Spleen (tissue), 11 donors: ENCODE measurements around the gene KSR2. TPM values are rescaled to one million over a fixed set of nuclear protein-coding genes. Genes with fewer than 3 reads are reported as not detected.

Experiments
- DNase-seq: peaks from one replicate; pipeline ENCODE4 v3.0.0-alpha.2; 2020
- H3K27ac ChIP-seq, 8 donors: fragments of 200-600 bp; sonication (generic) in 7 of 8; 1 replicate in 4 of 8; 2 replicates in 4 of 8; pipeline versions ENCODE4 v1.5.0 to v1.8.0; 2016 to 2021; ENCODE audit warnings: inconsistent platforms in 4 of 8, mild to moderate bottlenecking in 4 of 8, moderate library complexity in 1 of 8
- H3K27me3 ChIP-seq, 7 donors: fragments of 200-600 bp; sonication (generic) in 6 of 7; replicated peaks in 1 of 7; 1 replicate in 4 of 7; 2 replicates in 3 of 7; pipeline versions ENCODE4 v1.5.0 to v1.8.0; 2016 to 2021; ENCODE audit warnings: inconsistent platforms in 3 of 7, mild to moderate bottlenecking in 1 of 7
- H3K36me3 ChIP-seq, 6 donors: fragments of 200-600 bp; sonication (generic) in 5 of 6; 1 replicate in 4 of 6; 2 replicates in 2 of 6; pipeline versions ENCODE4 v1.5.0 to v1.8.0; 2016 to 2021; ENCODE audit warnings: inconsistent platforms in 2 of 6
- H3K4me1 ChIP-seq, 6 donors: fragments of 200-600 bp; sonication (generic) in 5 of 6; 1 replicate in 3 of 6; 2 replicates in 3 of 6; pipeline versions ENCODE4 v1.5.0 to v1.8.0; 2016 to 2021; ENCODE audit warnings: inconsistent platforms in 3 of 6
- H3K4me3 ChIP-seq, 8 donors: fragments of 200-600 bp; sonication (generic) in 7 of 8; 1 replicate in 4 of 8; 2 replicates in 4 of 8; pipeline versions ENCODE4 v1.5.0 to v1.8.0; 2016 to 2021; ENCODE audit warnings: inconsistent platforms in 4 of 8, mild to moderate bottlenecking in 4 of 8, moderate library complexity in 2 of 8
- H3K9me3 ChIP-seq, 8 donors: fragments of 200-600 bp; sonication (generic) in 7 of 8; 1 replicate in 4 of 8; 2 replicates in 4 of 8; pipeline versions ENCODE4 v1.5.0 to v1.8.0; 2016 to 2021; ENCODE audit warnings: inconsistent platforms in 4 of 8
- CTCF ChIP-seq, 11 experiments: fragments of 200-600 bp in 7 of 11; fragments of 450-650 bp in 4 of 11; sonication (generic) in 4 of 11; IDR thresholded peaks in 8 of 11; conservative IDR thresholded peaks in 3 of 11; 1 replicate in 7 of 11; 2 replicates in 4 of 11; pipeline versions ENCODE4 v1.4.0 to v1.8.0; 2016 to 2021; ENCODE audit warnings: antibody characterized with exemption in 11 of 11, inconsistent platforms in 4 of 11, mild to moderate bottlenecking in 1 of 11
- POLR2A ChIP-seq, 3 donors: fragments of 450-650 bp; IDR thresholded peaks; one replicate each; pipeline ENCODE4 v1.5.1; 2017; ENCODE audit warnings: antibody characterized with exemption in 3 of 3, mild to moderate bottlenecking in 1 of 3
- POLR2AphosphoS5 ChIP-seq, 3 donors: sonication (generic); formaldehyde crosslinking; IDR thresholded peaks; one replicate each; pipeline ENCODE4 v1.5.1; 2017; ENCODE audit warnings: antibody characterized with exemption in 3 of 3
- WGBS, 5 donors: extraction: QIAGEN DNeasy Blood & Tissue Kit in 3 of 5; methylation state at CpG; one replicate each; pipeline versions ENCODE4 v1.1.5 to v1.1.7; 2013 to 2018; 5-methylcytosine and 5-hydroxymethylcytosine counted together
- intact Hi-C: fragments of 100-400 bp; cut with DNase I; formaldehyde crosslinking; loops from one replicate; pipeline ENCODE4 v1.15.0; 2023; ENCODE audit warnings: low total_unique reads
- polyA plus RNA-seq, 3 donors: library from polyadenylated mRNA; stranded (reverse); fragments of 200-250 nt; gene quantifications; one replicate each; pipeline ENCODE4 v1.2.1, GENCODE V29; 2013
- total RNA-seq, 7 donors: library from RNA; depleted of rRNA in 3 of 7; stranded (reverse); fragments of >200 nt in 3 of 7; fragmentation: NEBNext Ultra II Directional in 4 of 7; extraction: Animal tissue kit (Norgen Biotek cat#: 25700) in 4 of 7; gene quantifications; one replicate each; pipeline versions ENCODE4 v1.1.0 to v1.2.1, GENCODE V29; 2016 to 2021
- donor health status: healthy with polysubstance abuse.
- donor health status: DM: no; HTN: no; CAD: no; lungs with moderate emphysema.
- donor health status: DM: no; HTN: no; CAD: no.
- donor health status: Bipolar disorder and iron deficiency.
- donor health status: healthy.
- donor health status: DM: no; HTN: no; CAD: no.
- donor health status: DM: yes; HTN: yes; CAD: no.

The KSR2 gene
- total and polyA plus RNA-seq, 10 donors: under 0.01 to 0.09 (median 0.02) TPM; not detected in 4

- Histone ChIP-seq H3K27me3 (peaks cover 0 to 69% (median 38%) of the 10 kb centered on the region in 7 donors), H3K9me3 (peaks cover 0 to 29% (median 21%) of the 10 kb centered on the region in 8 donors), H3K4me3 (peak overlapping the region in 7 of 8 donors; percentile 15 to 69 (median 40)), H3K27ac (no peak overlapping the region), H3K4me1 (peaks cover 0 to 15% (median 9%) of the 10 kb centered on the region in 6 donors), H3K36me3 (no peaks in the 10 kb centered on the region)
- WGBS, 5 donors: 7 to 11% (median 8%) methylated on average over 10 of the region's 10 CpGs
- no peak for TF ChIP-seq POLR2A (IDR thresholded peaks at IDR 0.05)
- no peak for TF ChIP-seq CTCF (IDR thresholded peaks at IDR 0.05 in 8 of 11, conservative IDR thresholded peaks at IDR 0.05 in 3 of 11)
- TF ChIP-seq POLR2AphosphoS5 (IDR thresholded peaks at IDR 0.05): no peak
- intact Hi-C loops: no loop called here
- no peak for DNase-seq
Measured at GRCh38 chr12:117968151-117968789, 520 bp downstream of the KSR2 start.

- Histone ChIP-seq H3K4me3 (no peak overlapping the region), H3K27me3 (peaks cover 0 to 69% (median 38%) of the 10 kb centered on the region in 7 donors), H3K27ac (no peak overlapping the region), H3K36me3 (no peaks in the 10 kb centered on the region), H3K9me3 (peaks cover 0 to 26% (median 21%) of the 10 kb centered on the region in 8 donors), H3K4me1 (peaks cover 0 to 15% (median 9%) of the 10 kb centered on the region in 6 donors)
- TF ChIP-seq POLR2AphosphoS5 (IDR thresholded peaks at IDR 0.05): no peak
- no peak for TF ChIP-seq CTCF (IDR thresholded peaks at IDR 0.05 in 8 of 11, conservative IDR thresholded peaks at IDR 0.05 in 3 of 11)
- TF ChIP-seq POLR2A (IDR thresholded peaks at IDR 0.05): no peak
- no peak for DNase-seq
- intact Hi-C loops: no loop called here
- 11 to 18% (median 16%) methylated on average over 12 of the region's 12 CpGs for WGBS, 5 donors
Measured at GRCh38 chr12:117967512-117967911, 1.3 kb downstream of the KSR2 start.

- intact Hi-C loops: no loop called here
- no peak overlapping the region for H3K4me3 ChIP-seq
- H3K36me3 ChIP-seq: no peaks in the 10 kb centered on the region
- peaks cover 0 to 69% (median 38%) of the 10 kb centered on the region in 7 donors for H3K27me3 ChIP-seq
- TF ChIP-seq POLR2A (IDR thresholded peaks at IDR 0.05) (no peak), POLR2AphosphoS5 (IDR thresholded peaks at IDR 0.05) (no peak), CTCF (IDR thresholded peaks at IDR 0.05 in 8 of 11, conservative IDR thresholded peaks at IDR 0.05 in 3 of 11) (no peak)
- H3K4me1 ChIP-seq: peaks cover 0 to 15% (median 9%) of the 10 kb centered on the region in 6 donors
- no peak overlapping the region for H3K27ac ChIP-seq
- H3K9me3 ChIP-seq: peaks cover 0 to 21% (median 19%) of the 10 kb centered on the region in 8 donors
- no peak for DNase-seq
- 28 to 37% (median 28%) methylated on average over 4 of the region's 4 CpGs for WGBS, 5 donors
Measured at GRCh38 chr12:117967043-117967442, 1.7 kb downstream of the KSR2 start.

GRCh38 chr12:117966511-117966910 is 2.3 kb downstream of the KSR2 start:
- H3K36me3 ChIP-seq: no peaks in the 10 kb centered on the region
- no peak for DNase-seq
- peaks cover 0 to 16% (median 13%) of the 10 kb centered on the region in 8 donors for H3K9me3 ChIP-seq
- peaks cover 0 to 72% (median 38%) of the 10 kb centered on the region in 7 donors for H3K27me3 ChIP-seq
- WGBS, 5 donors: 39 to 60% (median 52%) methylated on average over 9 of the region's 9 CpGs
- no peak overlapping the region for H3K4me3 ChIP-seq
- H3K27ac ChIP-seq: no peak overlapping the region
- TF ChIP-seq CTCF (IDR thresholded peaks at IDR 0.05 in 8 of 11, conservative IDR thresholded peaks at IDR 0.05 in 3 of 11): no peak
- peaks cover 0 to 15% (median 9%) of the 10 kb centered on the region in 6 donors for H3K4me1 ChIP-seq
- intact Hi-C loops: no loop called here
